Loucy (cell line): ENCODE measurements around the gene CCDC137.
"Not testable (repeated sequence)": the region's sequence is repeated elsewhere in the genome, so short reads cannot be mapped to it uniquely, and the experiment has no call there.

ENCODE experiments used
- EZH2phosphoT487 ChIP-seq: fragments of 200-600 bp; IDR thresholded peaks from 2 replicates; pipeline ENCODE4 v1.6.1; 2018; ENCODE audit warnings: antibody characterized with exemption, mild to moderate bottlenecking, moderate library complexity, borderline replicate concordance
- TF ChIP-seq, protein P1 (sequence below): fragments of 200-600 bp; sonication (generic); conservative IDR thresholded peaks from 2 replicates; pipeline ENCODE4 v1.5.1; 2014; ENCODE audit warnings: mild to moderate bottlenecking, antibody characterized with exemption, low read length

DNA sequence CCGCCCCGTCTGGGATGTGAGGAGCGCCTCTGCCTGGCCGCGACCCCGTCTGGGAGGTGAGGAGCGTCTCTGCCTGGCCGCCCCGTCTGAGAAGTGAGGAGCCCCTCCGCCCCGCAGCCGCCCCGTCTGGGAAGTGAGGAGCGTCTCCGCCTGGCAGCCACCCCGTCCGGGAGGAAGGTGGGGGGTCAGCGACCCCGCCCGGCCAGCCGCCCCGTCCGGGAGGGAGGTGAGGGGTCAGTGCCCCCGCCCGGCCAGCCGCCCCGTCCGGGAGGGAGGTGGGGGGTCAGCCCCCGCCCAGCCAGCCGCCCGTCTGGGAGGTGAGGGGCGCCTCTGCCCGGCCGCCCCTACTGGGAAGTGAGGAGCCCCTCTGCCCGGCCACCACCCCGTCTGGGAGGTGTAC, 48.2 kb upstream of the CCDC137 start:
- TF ChIP-seq, protein P1, sequence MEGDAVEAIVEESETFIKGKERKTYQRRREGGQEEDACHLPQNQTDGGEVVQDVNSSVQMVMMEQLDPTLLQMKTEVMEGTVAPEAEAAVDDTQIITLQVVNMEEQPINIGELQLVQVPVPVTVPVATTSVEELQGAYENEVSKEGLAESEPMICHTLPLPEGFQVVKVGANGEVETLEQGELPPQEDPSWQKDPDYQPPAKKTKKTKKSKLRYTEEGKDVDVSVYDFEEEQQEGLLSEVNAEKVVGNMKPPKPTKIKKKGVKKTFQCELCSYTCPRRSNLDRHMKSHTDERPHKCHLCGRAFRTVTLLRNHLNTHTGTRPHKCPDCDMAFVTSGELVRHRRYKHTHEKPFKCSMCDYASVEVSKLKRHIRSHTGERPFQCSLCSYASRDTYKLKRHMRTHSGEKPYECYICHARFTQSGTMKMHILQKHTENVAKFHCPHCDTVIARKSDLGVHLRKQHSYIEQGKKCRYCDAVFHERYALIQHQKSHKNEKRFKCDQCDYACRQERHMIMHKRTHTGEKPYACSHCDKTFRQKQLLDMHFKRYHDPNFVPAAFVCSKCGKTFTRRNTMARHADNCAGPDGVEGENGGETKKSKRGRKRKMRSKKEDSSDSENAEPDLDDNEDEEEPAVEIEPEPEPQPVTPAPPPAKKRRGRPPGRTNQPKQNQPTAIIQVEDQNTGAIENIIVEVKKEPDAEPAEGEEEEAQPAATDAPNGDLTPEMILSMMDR = not testable (repeated sequence)
- not testable (repeated sequence) for TF ChIP-seq EZH2phosphoT487
